Loucy (cell line): ENCODE results near the gene OBP2B.

Source experiments
- H2AFZ ChIP-seq: fragments of 200-600 bp; sonication (generic); 2 replicates; pipeline ENCODE4 v1.6.0; 2016; ENCODE audit warnings: antibody characterized with exemption, mild to moderate bottlenecking, low read length, moderate library complexity
- H3F3A ChIP-seq: fragments of 200-600 bp; 2 replicates; pipeline ENCODE4 v1.6.0; 2016; ENCODE audit warnings: antibody characterized with exemption, low read depth, mild to moderate bottlenecking
- H3K27me3 ChIP-seq: fragments of 200-600 bp; sonication (generic); 2 replicates; pipeline ENCODE4 v1.6.1; 2014; ENCODE audit warnings: low read length, mild to moderate bottlenecking; ENCODE audit not compliant: insufficient read depth, poor library complexity, severe bottlenecking
- H3K36me3 ChIP-seq: fragments of 200-600 bp; sonication (generic); 2 replicates; pipeline ENCODE4 v1.6.1; 2016; ENCODE audit warnings: low read length; ENCODE audit not compliant: insufficient read depth
- H3K4me1 ChIP-seq: fragments of 200-600 bp; sonication (generic); 2 replicates; pipeline ENCODE4 v1.5.1; 2014; ENCODE audit warnings: low read length, mild to moderate bottlenecking; ENCODE audit not compliant: insufficient read depth, poor library complexity, severe bottlenecking
- H3K4me2 ChIP-seq: fragments of 200-600 bp; sonication (generic); 2 replicates; pipeline ENCODE4 v1.6.0; 2014; ENCODE audit warnings: antibody characterized with exemption, low read length, low read depth, mild to moderate bottlenecking; ENCODE audit not compliant: poor library complexity, severe bottlenecking
- H3K4me3 ChIP-seq: fragments of 200-600 bp; sonication (generic); 2 replicates; pipeline ENCODE4 v1.5.1; 2014; ENCODE audit warnings: low read length, mild to moderate bottlenecking, mixed read lengths; ENCODE audit not compliant: poor library complexity, severe bottlenecking
- H3K79me2 ChIP-seq: fragments of 200-600 bp; sonication (generic); 2 replicates; pipeline ENCODE4 v1.6.1; 2014; ENCODE audit warnings: low read length; ENCODE audit not compliant: insufficient read depth
- H3K9ac ChIP-seq: fragments of 200-600 bp; sonication (generic); 2 replicates; pipeline ENCODE4 v1.6.0; 2014; ENCODE audit warnings: mild to moderate bottlenecking, low read depth, low read length, moderate library complexity; ENCODE audit not compliant: poor library complexity, severe bottlenecking
- H3K9me2 ChIP-seq: fragments of 200-600 bp; sonication (generic); replicated peaks from 2 replicates; pipeline ENCODE4 v1.6.1; 2016; ENCODE audit warnings: low read depth, low read length, mixed read lengths
- H3K9me3 ChIP-seq: fragments of 200-600 bp; sonication (generic); 2 replicates; pipeline ENCODE4 v1.6.1; 2014; ENCODE audit warnings: mild to moderate bottlenecking, antibody characterized with exemption, low read length, low read depth; ENCODE audit not compliant: insufficient read depth
- H4K20me1 ChIP-seq: fragments of 200-600 bp; sonication (generic); 2 replicates; pipeline ENCODE4 v1.6.0; 2014; ENCODE audit warnings: antibody characterized with exemption, low read length, mild to moderate bottlenecking; ENCODE audit not compliant: insufficient read depth, poor library complexity, severe bottlenecking
- CTCF ChIP-seq: fragments of 200-600 bp; sonication (generic); conservative IDR thresholded peaks from 2 replicates; pipeline ENCODE4 v1.5.1; 2014; ENCODE audit warnings: mild to moderate bottlenecking, antibody characterized with exemption, low read length
- EZH2phosphoT487 ChIP-seq: fragments of 200-600 bp; IDR thresholded peaks from 2 replicates; pipeline ENCODE4 v1.6.1; 2018; ENCODE audit warnings: antibody characterized with exemption, mild to moderate bottlenecking, moderate library complexity, borderline replicate concordance

OBP2B gene

DNA sequence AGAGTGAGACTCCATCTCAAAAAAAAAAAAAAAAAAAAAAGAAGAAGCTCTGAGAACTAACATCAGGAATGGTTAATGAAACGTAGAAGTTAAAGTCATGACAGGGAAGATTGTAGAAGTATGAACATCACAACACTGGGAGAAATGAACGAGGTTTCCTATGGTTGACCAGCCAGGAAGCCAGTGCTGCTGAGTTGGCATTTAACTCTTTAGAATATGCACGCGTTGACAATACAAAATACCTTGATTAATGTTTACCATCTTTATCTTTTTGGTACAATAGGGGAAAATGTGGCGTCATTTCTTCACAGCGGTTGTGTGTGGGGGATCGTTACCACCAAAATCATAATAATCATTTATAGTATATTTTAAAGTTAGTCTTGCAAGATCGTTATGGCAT, 33.9 kb upstream of the OBP2B start:
- no peaks in the 10 kb centered on the region for H3F3A ChIP-seq
- H3K4me2 ChIP-seq, result no peak overlapping the region
- TF ChIP-seq CTCF (no peak), EZH2phosphoT487 (no peak)
- no peaks in the 10 kb centered on the region for H3K4me1 ChIP-seq
- no peak overlapping the region for H2AFZ ChIP-seq
- H3K9ac ChIP-seq, result no peak overlapping the region
- H3K27me3 ChIP-seq, result no peaks in the 10 kb centered on the region
- no peaks in the 10 kb centered on the region for H3K79me2 ChIP-seq
- no peaks in the 10 kb centered on the region for H3K9me2 ChIP-seq
- no peak overlapping the region for H3K4me3 ChIP-seq
- no peaks in the 10 kb centered on the region for H3K36me3 ChIP-seq
- H4K20me1 ChIP-seq, result no peaks in the 10 kb centered on the region
- H3K9me3 ChIP-seq, result no peaks in the 10 kb centered on the region

GRCh38 chr9:133242241-133242640, 33.2 kb upstream of the OBP2B start:
- no peaks in the 10 kb centered on the region for H3K4me1 ChIP-seq
- no peaks in the 10 kb centered on the region for H3K79me2 ChIP-seq
- H3F3A ChIP-seq, result no peaks in the 10 kb centered on the region
- no peak overlapping the region for H2AFZ ChIP-seq
- TF ChIP-seq EZH2phosphoT487 (no peak), CTCF (no peak)
- no peak overlapping the region for H3K4me3 ChIP-seq
- H3K36me3 ChIP-seq, result no peaks in the 10 kb centered on the region
- no peaks in the 10 kb centered on the region for H3K27me3 ChIP-seq
- no peaks in the 10 kb centered on the region for H3K9me2 ChIP-seq
- no peaks in the 10 kb centered on the region for H3K9me3 ChIP-seq
- H4K20me1 ChIP-seq, result no peaks in the 10 kb centered on the region
- H3K9ac ChIP-seq, result no peak overlapping the region
- H3K4me2 ChIP-seq, result no peak overlapping the region

GRCh38 chr9:133239533-133240090, 30.6 kb upstream of the OBP2B start:
- Histone ChIP-seq H4K20me1 (no peaks in the 10 kb centered on the region), H3F3A (no peaks in the 10 kb centered on the region), H3K27me3 (no peaks in the 10 kb centered on the region), H3K4me3 (no peak overlapping the region), H3K4me2 (no peak overlapping the region), H3K9ac (no peak overlapping the region), H3K9me3 (no peaks in the 10 kb centered on the region), H3K4me1 (no peaks in the 10 kb centered on the region), H3K9me2 (no peaks in the 10 kb centered on the region), H3K36me3 (no peaks in the 10 kb centered on the region), H3K79me2 (no peaks in the 10 kb centered on the region), H2AFZ (no peak overlapping the region)
- TF ChIP-seq CTCF (no peak), EZH2phosphoT487 (no peak)
